HepG2 (cell line): Measurements from ENCODE around the gene EFCAB8. TPM values are rescaled to one million over a fixed set of nuclear protein-coding genes. Genes with fewer than 3 reads are reported as not detected.

Source experiments
- ATAC-seq: fragments of 200-7000 bp; cut with Tn5 transposase; 3 replicates; pipeline ENCODE4 v1.9.1; 2020; ENCODE audit warnings: mild to moderate bottlenecking, moderate library complexity
- BruUV-seq: library from RNA; stranded (reverse); fragments of 400-500 nt; replicated peaks from 2 replicates; lab custom pipeline; 2021; lab: Mats Ljungman, UMichigan
- CTCF ChIA-PET: fragments of 300-600 bp; formaldehyde crosslinking; extraction: SDS; loops from one replicate; lab custom pipeline; 2021; ENCODE audit warnings: low total read pairs, inconsistent platforms, low intra/inter-chr PET ratio; lab: Yijun Ruan, JAX
- POLR2A ChIA-PET: fragments of 350-600 bp; sonication (Branson Sonifier 250); formaldehyde crosslinking; loops from one replicate; lab custom pipeline; 2020; ENCODE audit warnings: antibody characterized with exemption, inconsistent platforms; lab: Yijun Ruan, JAX
- DNase-seq: peaks from one replicate; pipeline ENCODE4 v3.0.0-alpha.2; 2015; ENCODE audit warnings: low spot score
- FAIRE-seq: peaks from 3 replicates; lab custom pipeline; 2011; peaks lifted over from hg19 to GRCh38; lab: Jason Lieb, UNC
- H2AFZ ChIP-seq: one replicate; pipeline ENCODE4 v1.6.1; 2011; ENCODE audit warnings: low read length, inconsistent platforms
- H3K27ac ChIP-seq: fragments of 300-600 bp; 3 replicates; pipeline ENCODE4 v1.8.0; 2011; ENCODE audit warnings: mixed run types, mild to moderate bottlenecking, mixed read lengths, low read length, inconsistent platforms; ENCODE audit not compliant: insufficient read depth; ENCODE audit errors: extremely low read length
- H3K27me3 ChIP-seq, 2 experiments: fragments of 200-600 bp in 1 of 2; 2 replicates in 1 of 2; 3 replicates in 1 of 2; pipeline versions ENCODE4 v1.6.0 to v1.8.0; 2011; ENCODE audit warnings: low read length in 2 of 2, mild to moderate bottlenecking in 2 of 2, moderate library complexity in 2 of 2, inconsistent platforms in 1 of 2; ENCODE audit not compliant: insufficient read depth in 2 of 2, control insufficient read depth in 1 of 2
- H3K36me3 ChIP-seq, 2 experiments: fragments of 200-600 bp in 1 of 2; replicated peaks in 1 of 2; 2 replicates in 1 of 2; 3 replicates in 1 of 2; pipeline versions ENCODE4 v1.5.1 to v1.8.0; 2011; ENCODE audit warnings: low read length in 2 of 2, inconsistent platforms in 1 of 2; ENCODE audit not compliant: insufficient read depth in 2 of 2, control insufficient read depth in 1 of 2
- H3K4me1 ChIP-seq: 2 replicates; pipeline ENCODE4 v1.5.1; 2012; ENCODE audit warnings: low read length, inconsistent platforms; ENCODE audit not compliant: insufficient read depth
- H3K4me2 ChIP-seq: 2 replicates; pipeline ENCODE4 v1.6.0; 2011; ENCODE audit warnings: low read depth, low read length, inconsistent platforms
- H3K4me3 ChIP-seq, 3 experiments: fragments of 200-600 bp in 1 of 3; sonication (generic), shearing (Covaris generic) in 1 of 3; replicated peaks in 1 of 3; 2 replicates each; pipeline ENCODE4 v1.5.1; 2011 to 2016; ENCODE audit warnings: low read length in 3 of 3, inconsistent platforms in 2 of 3, low read depth in 2 of 3, mild to moderate bottlenecking in 2 of 3, control low read depth in 1 of 3, mixed read lengths in 1 of 3; ENCODE audit not compliant: insufficient read depth in 1 of 3
- H3K79me2 ChIP-seq: one replicate; pipeline ENCODE4 v1.6.1; 2011; ENCODE audit warnings: low read length, inconsistent platforms; ENCODE audit not compliant: insufficient read depth
- H3K9ac ChIP-seq: 2 replicates; pipeline ENCODE4 v1.6.0; 2011; ENCODE audit warnings: mild to moderate bottlenecking, low read depth, low read length, inconsistent platforms; ENCODE audit not compliant: insufficient read depth
- H3K9me3 ChIP-seq: 2 replicates; pipeline ENCODE4 v1.5.1; 2012; ENCODE audit warnings: mild to moderate bottlenecking, low read length
- H4K20me1 ChIP-seq: 2 replicates; pipeline ENCODE4 v1.6.0; 2011; ENCODE audit warnings: inconsistent platforms, mild to moderate bottlenecking, low read length, moderate library complexity; ENCODE audit not compliant: insufficient read depth
- AKAP8 ChIP-seq: sonication (generic); formaldehyde crosslinking; IDR thresholded peaks from 2 replicates; pipeline ENCODE4 v1.5.1; 2020; ENCODE audit warnings: mild to moderate bottlenecking, missing genetic modification reagents
- CBX2 ChIP-seq, 2 experiments: fragments of 200-600 bp in 1 of 2; sonication (generic); formaldehyde crosslinking in 1 of 2; IDR thresholded peaks; 2 replicates each; pipeline versions ENCODE4 v1.7.0 to v1.8.1; 2018 to 2022; ENCODE audit warnings: low read depth in 2 of 2, low read length in 1 of 2, mild to moderate bottlenecking in 1 of 2, missing genetic modification reagents in 1 of 2
- ETV6 ChIP-seq: sonication (generic); formaldehyde crosslinking; conservative IDR thresholded peaks from 2 replicates; pipeline ENCODE4 v1.4.0; 2020; ENCODE audit warnings: missing genetic modification reagents
- GABPB1 ChIP-seq: IDR thresholded peaks from 2 replicates; pipeline ENCODE4 v1.6.1; 2016; ENCODE audit warnings: mild to moderate bottlenecking, missing genetic modification reagents, moderate library complexity, missing compliant biosample characterization
- HMGA1 ChIP-seq: sonication (generic); formaldehyde crosslinking; conservative IDR thresholded peaks from 2 replicates; pipeline ENCODE4 v1.4.0; 2020; ENCODE audit warnings: missing genetic modification reagents
- HNRNPK ChIP-seq: fragments of 200-400 bp; formaldehyde crosslinking; IDR thresholded peaks from 2 replicates; pipeline ENCODE4 v1.6.1; 2018; ENCODE audit warnings: low read length, low read depth, moderate library complexity, mild to moderate bottlenecking; ENCODE audit not compliant: poor library complexity, severe bottlenecking
- IRF2 ChIP-seq: IDR thresholded peaks from 2 replicates; pipeline ENCODE4 v1.6.1; 2018; ENCODE audit warnings: missing genetic modification reagents, missing compliant biosample characterization
- JUN ChIP-seq: sonication (generic); formaldehyde crosslinking; IDR thresholded peaks from 2 replicates; pipeline ENCODE4 v1.4.0; 2020; ENCODE audit warnings: mild to moderate bottlenecking, missing genetic modification reagents
- KLF13 ChIP-seq: sonication (generic); formaldehyde crosslinking; IDR thresholded peaks from 2 replicates; pipeline ENCODE4 v1.4.0; 2020; ENCODE audit warnings: mild to moderate bottlenecking, missing genetic modification reagents
- MAFF ChIP-seq: IDR thresholded peaks from 2 replicates; pipeline ENCODE4 v1.6.1; 2011; ENCODE audit warnings: low read depth, low read length, improper control_type of control experiment
- MXD3 ChIP-seq: IDR thresholded peaks from 2 replicates; pipeline ENCODE4 v1.6.1; 2016; ENCODE audit warnings: mild to moderate bottlenecking, missing biosample characterization, missing genetic modification reagents
- NONO ChIP-seq, 2 experiments: fragments of 450-650 bp in 1 of 2; sonication (generic) in 1 of 2; formaldehyde crosslinking in 1 of 2; IDR thresholded peaks in 1 of 2; conservative IDR thresholded peaks in 1 of 2; 2 replicates each; pipeline versions ENCODE4 v1.6.1 to v1.8.0; 2017 to 2022; ENCODE audit warnings: mild to moderate bottlenecking in 1 of 2, missing genetic modification reagents in 1 of 2, moderate library complexity in 1 of 2
- RFX5 ChIP-seq: IDR thresholded peaks from 2 replicates; pipeline ENCODE4 v1.6.1; 2011; ENCODE audit warnings: low read depth, low read length, improper control_type of control experiment
- SALL1 ChIP-seq: sonication (generic); formaldehyde crosslinking; IDR thresholded peaks from 2 replicates; pipeline ENCODE4 v1.8.0; 2022; ENCODE audit warnings: mild to moderate bottlenecking, missing genetic modification reagents
- SIN3A ChIP-seq: IDR thresholded peaks from 2 replicates; pipeline ENCODE4 v1.6.1; 2011; ENCODE audit warnings: low read depth, mild to moderate bottlenecking, control low read depth, low read length, borderline replicate concordance
- SPEN ChIP-seq: sonication (generic); formaldehyde crosslinking; IDR thresholded peaks from 2 replicates; pipeline ENCODE4 v1.5.1; 2020; ENCODE audit warnings: low read depth, mild to moderate bottlenecking, missing genetic modification reagents
- XRCC5 ChIP-seq: fragments of 200-400 bp; formaldehyde crosslinking; optimal IDR thresholded peaks from 2 replicates; pipeline ENCODE3; 2017; ENCODE audit warnings: mild to moderate bottlenecking, low read length
- ZNF280B ChIP-seq: sonication (generic); formaldehyde crosslinking; IDR thresholded peaks from 2 replicates; pipeline ENCODE4 v1.5.0; 2020; ENCODE audit warnings: missing genetic modification reagents, mild to moderate bottlenecking, borderline replicate concordance
- ZNF350 ChIP-seq: sonication (generic); formaldehyde crosslinking; IDR thresholded peaks from 2 replicates; pipeline ENCODE4 v1.4.0; 2020; ENCODE audit warnings: mild to moderate bottlenecking, low read depth, missing genetic modification reagents, borderline replicate concordance
- ZNF414 ChIP-seq: sonication (generic); formaldehyde crosslinking; IDR thresholded peaks from 2 replicates; pipeline ENCODE4 v1.5.0; 2020; ENCODE audit warnings: missing genetic modification reagents
- ZNF550 ChIP-seq: sonication (generic); formaldehyde crosslinking; IDR thresholded peaks from 2 replicates; pipeline ENCODE4 v1.4.0; 2020; ENCODE audit warnings: mild to moderate bottlenecking, missing genetic modification reagents, borderline replicate concordance
- ZNF747 ChIP-seq: sonication (generic); formaldehyde crosslinking; IDR thresholded peaks from 2 replicates; pipeline ENCODE4 v1.8.1; 2023; ENCODE audit warnings: missing genetic modification reagents, mild to moderate bottlenecking, borderline replicate concordance
- WGBS: methylation state at CpG from one replicate; pipeline ENCODE4 v1.1.6; 2017; ENCODE audit warnings: low lambda C conversion rate; 5-methylcytosine and 5-hydroxymethylcytosine counted together
- in situ Hi-C: cut with HindIII; loops from 2 replicates; pipeline ENCODE4 v1.10.0; 2017; ENCODE audit warnings: low pct_unique_long_range_greater_than_20kb; ENCODE audit not compliant: extremely low pct_ligation_motif_present
- intact Hi-C: fragments of 100-400 bp; cut with micrococcal nuclease; formaldehyde crosslinking; loops from one replicate; pipeline ENCODE4 v1.10.0; 2022; ENCODE audit not compliant: unreplicated experiment
- polyA plus RNA-seq, 8 experiments: library from polyadenylated mRNA; depleted of rRNA in 3 of 8; stranded (reverse) in 7 of 8; unstranded in 1 of 8; fragments of >200 nt; fragmentation: Illumina TruSeq in 4 of 8; extraction: Trizol in 4 of 8; gene quantifications; 2 replicates each; pipeline versions ENCODE4 v1.2.1 to v1.2.3, GENCODE V29; 2011 to 2016; ENCODE audit warnings: low read depth in 4 of 8, missing spikeins in 1 of 8, mixed read lengths in 1 of 8; ENCODE audit not compliant: insufficient read depth in 1 of 8
- total RNA-seq, 5 experiments: library from RNA; depleted of rRNA; stranded (reverse); fragments of >200 nt; fragmentation: Illumina TruSeq; extraction: Trizol; gene quantifications; 2 replicates each; pipeline ENCODE4 v1.2.3, GENCODE V29; 2016; ENCODE audit warnings: low read depth in 1 of 5

EFCAB8 gene
- total and polyA plus RNA-seq, 2 of the 13 experiments (the other 11 are each of a cell fraction or from before 2014, with no cell fraction given): 0.15 to 0.22 TPM

GRCh38 chr20:32894026-32894483, 35.3 kb downstream of the EFCAB8 start:
- Histone ChIP-seq H3K4me3 (no peak overlapping the region), H3K9me3 (no peaks in the 10 kb centered on the region), H3K27me3 (peaks cover 5 to 39% of the 10 kb centered on the region in 2 experiments; a peak in 3 of 5 replicates), H3K36me3 (no peaks in the 10 kb centered on the region), H3K4me1 (no peaks in the 10 kb centered on the region), H3K27ac (no peak overlapping the region), H2AFZ (no peak overlapping the region), H3K9ac (no peak overlapping the region), H3K79me2 (no peaks in the 10 kb centered on the region), H3K4me2 (peak overlapping the region; percentile 0; the same call in 1 of the 2 replicates), H4K20me1 (no peaks in the 10 kb centered on the region)
- 21% methylated on average over 8 of the region's 8 CpGs for WGBS
- FAIRE-seq: peak; percentile 52
- peak; percentile 89 for ATAC-seq
- in situ Hi-C loops: loop anchor here (5.0 kb wide), 1 partner anchor 102 kb away; no protein-coding TSS in a partner anchor
- ChIA-PET CTCF (interaction anchor here (3.3 kb wide), 1 partner anchor 104 kb away, joined by 20 read pairs; no protein-coding TSS in a partner anchor), POLR2A (no interaction called here)
- intact Hi-C loops: loop anchor here (1.0 kb wide), 1 partner anchor 104 kb away; no protein-coding TSS in a partner anchor
- BruUV-seq: no TSS peak
- peak; percentile 59 for DNase-seq
- TF ChIP-seq KLF13: no peak
- TF ChIP-seq ZNF414: no peak
- TF ChIP-seq HMGA1 (CRISPR knock-in tag): no peak
- 0 out of 2 replicates have a peak, but pooled peaks have one; percentile 45 for TF ChIP-seq SPEN
- TF ChIP-seq JUN (CRISPR knock-in tag): no peak
- TF ChIP-seq ZNF350: 0 out of 2 replicates have a peak, but pooled peaks have one; percentile 23
- TF ChIP-seq AKAP8 (CRISPR knock-in tag): peak; percentile 43; the same call in 1 of the 2 replicates
- no peak for TF ChIP-seq HNRNPK
- no peak for TF ChIP-seq NONO (IDR thresholded peaks at IDR 0.05)
- TF ChIP-seq NONO (CRISPR knock-in tag; conservative IDR thresholded peaks at IDR 0.05): 0 out of 2 replicates have a peak, but pooled peaks have one; percentile 49
- peak; percentile 89; the same call in 1 of the 2 replicates for TF ChIP-seq ZNF550 (CRISPR knock-in tag)
- TF ChIP-seq MXD3: peak; percentile 13; the same call in 1 of the 2 replicates
- peak; percentile 33; the same call in 1 of the 2 replicates for TF ChIP-seq SALL1 (CRISPR knock-in tag)
- no peak for TF ChIP-seq MAFF
- peak; percentile 24; the same call in 1 of the 2 replicates for TF ChIP-seq IRF2
- no peak for TF ChIP-seq SIN3A
- peak; percentile 40; the same call in 1 of the 2 replicates for TF ChIP-seq RFX5
- peak; percentile 51; the same call in 1 of the 2 replicates for TF ChIP-seq ZNF280B (CRISPR knock-in tag)
- TF ChIP-seq CBX2 (IDR thresholded peaks at IDR 0.05; ENCODE audit: low read depth, low read length): no peak
- TF ChIP-seq CBX2 (CRISPR knock-in tag; IDR thresholded peaks at IDR 0.05; ENCODE audit: low read depth): no peak
- TF ChIP-seq GABPB1: peak; percentile 15; the same call in 1 of the 2 replicates
- TF ChIP-seq ETV6 (CRISPR knock-in tag): 0 out of 2 replicates have a peak, but pooled peaks have one; percentile 28
- TF ChIP-seq XRCC5: peak; percentile 85
- no peak for TF ChIP-seq ZNF747 (CRISPR knock-in tag)
